GM19238 (cell line): ENCODE measurements around the gene TSEN54.

ENCODE experiments used
- DNase-seq: peaks from one replicate; pipeline ENCODE4 v3.0.0; 2011; ENCODE audit warnings: low spot score; ENCODE audit not compliant: insufficient read length

The TSEN54 gene

DNA sequence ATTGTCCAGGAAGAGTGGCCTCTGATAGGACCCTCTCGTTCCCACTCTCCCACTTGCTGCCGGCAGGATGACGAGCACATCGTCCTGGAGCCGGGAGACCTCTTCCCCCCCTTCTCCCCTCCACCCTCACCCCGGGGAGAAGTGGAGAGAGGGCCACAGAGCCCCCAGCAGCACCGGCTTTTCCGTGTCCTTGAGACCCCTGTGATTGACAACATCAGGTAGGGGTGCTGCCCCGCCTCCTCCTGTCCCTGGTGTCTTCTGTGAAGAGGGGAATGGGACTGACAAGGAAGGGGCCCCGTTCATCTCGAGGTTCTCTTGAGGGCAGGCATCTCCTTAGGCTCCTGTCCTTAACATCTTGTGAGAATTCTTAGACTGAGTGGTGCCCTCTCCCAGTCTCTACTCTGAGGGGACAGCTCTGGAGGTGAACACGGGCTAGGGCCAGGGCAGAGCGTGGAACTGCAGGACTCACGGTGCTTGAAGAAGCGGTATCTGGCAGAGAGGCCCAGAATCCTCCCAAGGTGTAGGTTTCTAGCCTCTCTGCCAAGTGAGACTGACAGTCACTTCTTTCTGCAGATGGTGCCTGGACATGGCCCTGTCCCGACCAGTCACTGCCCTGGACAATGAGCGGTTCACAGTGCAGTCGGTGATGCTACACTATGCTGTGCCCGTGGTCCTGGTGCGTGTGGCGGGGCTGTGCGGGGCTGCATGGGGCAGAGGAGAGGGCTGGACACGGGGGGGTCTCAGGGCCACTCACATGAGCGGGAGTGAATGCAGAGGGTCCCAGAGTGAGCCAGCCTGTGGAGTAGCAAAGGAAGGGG is 27.4 kb upstream of the TSEN54 start:
- DNase-seq = no peak

- no peak for DNase-seq
Measured at GRCh38 chr17:75489511-75489955, 26.8 kb upstream of the TSEN54 start.

DNA sequence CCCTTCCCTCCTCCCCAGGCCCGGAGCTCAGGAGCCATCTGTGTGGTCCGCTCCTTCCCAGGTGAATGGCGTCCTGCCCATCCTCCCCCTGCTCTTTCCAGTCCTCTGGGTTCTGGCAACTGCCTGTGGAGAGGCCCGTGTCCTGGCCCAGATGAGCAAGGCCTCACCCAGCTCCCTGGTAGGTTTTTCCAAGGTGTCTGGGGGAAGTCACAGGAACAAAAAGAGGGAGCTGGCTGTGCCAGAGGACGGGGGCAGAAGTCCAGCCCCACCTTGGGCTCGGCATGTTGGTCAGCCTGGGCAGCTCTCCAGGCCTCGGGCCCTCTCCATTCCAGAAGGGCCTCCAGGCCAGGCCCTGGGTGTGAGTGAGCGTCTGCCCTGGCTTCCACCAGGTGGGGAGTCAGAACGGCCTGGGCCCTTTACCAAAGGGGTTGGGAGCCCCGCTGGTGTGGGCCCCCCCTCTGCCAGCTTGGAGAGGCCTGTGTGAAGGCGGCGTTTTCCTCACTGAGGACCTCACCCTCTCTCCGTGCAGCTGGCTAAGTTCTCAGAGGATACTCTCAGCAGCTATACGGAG is 26.1 kb upstream of the TSEN54 start:
- no peak for DNase-seq

- DNase-seq = no peak
Measured at GRCh38 chr17:75490953-75491649, 25.2 kb upstream of the TSEN54 start.

- DNase-seq = no peak
Measured at GRCh38 chr17:75491680-75492079, 24.6 kb upstream of the TSEN54 start.

DNA sequence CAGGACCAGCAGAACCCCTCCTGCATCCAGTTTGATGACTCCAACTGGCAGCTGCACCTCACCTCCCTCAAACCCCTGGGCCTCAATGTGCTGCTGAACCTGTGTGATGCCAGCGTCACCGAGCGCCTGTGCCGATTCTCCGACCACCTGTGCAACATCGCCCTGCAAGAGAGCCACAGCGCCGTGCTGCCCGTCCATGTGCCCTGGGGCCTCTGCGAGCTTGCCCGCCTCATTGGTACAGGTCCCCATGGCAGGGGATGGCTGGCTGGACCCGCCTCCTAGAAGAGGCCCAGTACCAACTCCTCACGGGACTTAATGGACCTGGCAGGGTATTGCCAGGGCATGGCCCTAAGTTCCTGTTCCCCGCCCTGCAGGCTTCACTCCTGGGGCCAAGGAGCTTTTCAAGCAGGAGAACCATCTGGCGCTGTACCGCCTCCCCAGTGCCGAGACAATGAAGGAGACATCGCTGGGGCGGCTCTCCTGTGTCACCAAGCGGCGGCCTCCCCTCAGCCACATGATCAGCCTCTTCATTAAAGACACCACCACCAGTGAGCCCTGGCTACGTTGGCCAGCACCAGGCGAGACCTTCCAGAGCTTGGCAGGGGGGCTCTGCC is 23.7 kb upstream of the TSEN54 start:
- no peak for DNase-seq

- DNase-seq = no peak
Measured at GRCh38 chr17:75493476-75494129, 22.7 kb upstream of the TSEN54 start.

GRCh38 chr17:75494326-75494877 is 21.9 kb upstream of the TSEN54 start:
- no peak for DNase-seq

GRCh38 chr17:75496005-75496404 is 20.3 kb upstream of the TSEN54 start:
- DNase-seq = no peak

DNA sequence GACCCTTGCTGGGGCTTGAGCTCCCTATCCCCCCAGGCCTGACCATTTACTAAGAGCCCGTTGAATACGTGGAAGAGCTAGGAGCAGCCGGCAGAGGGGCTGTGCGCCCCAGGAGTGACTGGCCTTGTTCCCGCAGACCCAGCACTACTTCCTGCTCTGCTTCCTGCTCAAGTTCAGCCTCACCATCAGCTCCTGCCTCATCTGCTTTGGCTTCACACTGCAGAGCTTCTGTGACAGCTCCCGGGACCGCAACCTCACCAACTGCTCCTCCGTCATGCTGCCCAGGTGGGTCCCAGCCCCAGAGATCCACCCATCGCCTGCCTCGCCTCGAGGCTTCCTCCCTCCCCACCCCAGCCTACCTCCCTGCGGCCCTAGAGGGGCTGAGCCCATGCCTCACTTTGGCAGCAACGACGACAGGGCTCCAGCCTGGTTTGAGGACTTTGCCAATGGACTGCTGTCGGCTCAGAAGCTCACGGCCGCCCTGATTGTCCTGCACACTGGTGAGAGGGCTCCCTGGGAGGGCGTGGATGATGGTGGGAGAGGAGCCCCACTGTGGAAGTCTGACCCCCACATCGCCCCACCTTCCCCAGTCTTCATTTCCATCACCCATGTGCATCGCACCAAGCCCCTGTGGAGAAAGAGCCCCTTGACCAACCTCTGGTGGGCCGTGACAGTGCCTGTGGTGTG is 18.1 kb upstream of the TSEN54 start:
- DNase-seq = no peak

DNA sequence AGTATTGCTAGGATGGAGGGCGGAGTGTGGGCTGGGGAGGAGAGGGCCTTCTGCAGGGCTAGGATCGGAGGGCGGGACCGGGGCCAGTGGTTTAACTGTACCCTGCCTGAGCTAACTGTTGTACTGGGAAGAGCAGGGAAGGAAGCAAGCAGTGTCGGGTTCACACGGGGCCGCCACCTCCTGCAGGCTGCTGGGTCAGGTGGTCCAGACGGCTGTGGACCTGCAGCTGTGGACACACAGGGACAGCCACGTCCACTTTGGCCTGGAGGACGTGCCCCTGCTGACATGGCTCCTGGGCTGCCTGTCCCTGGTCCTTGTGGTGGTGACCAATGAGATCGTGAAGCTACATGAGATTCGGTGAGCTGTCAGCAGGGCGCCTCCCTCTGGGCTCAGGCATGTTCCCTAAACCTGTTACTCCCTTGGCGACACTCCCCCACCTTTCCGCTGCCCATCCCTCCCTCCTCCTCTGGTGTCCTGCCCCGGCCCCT is 17.6 kb upstream of the TSEN54 start:
- no peak for DNase-seq

GRCh38 chr17:75499313-75500022 is 16.9 kb upstream of the TSEN54 start:
- no peak for DNase-seq

- DNase-seq = no peak
Measured at GRCh38 chr17:75500419-75501216, 15.7 kb upstream of the TSEN54 start.

GRCh38 chr17:75501378-75502071 is 14.8 kb upstream of the TSEN54 start:
- no peak for DNase-seq

DNA sequence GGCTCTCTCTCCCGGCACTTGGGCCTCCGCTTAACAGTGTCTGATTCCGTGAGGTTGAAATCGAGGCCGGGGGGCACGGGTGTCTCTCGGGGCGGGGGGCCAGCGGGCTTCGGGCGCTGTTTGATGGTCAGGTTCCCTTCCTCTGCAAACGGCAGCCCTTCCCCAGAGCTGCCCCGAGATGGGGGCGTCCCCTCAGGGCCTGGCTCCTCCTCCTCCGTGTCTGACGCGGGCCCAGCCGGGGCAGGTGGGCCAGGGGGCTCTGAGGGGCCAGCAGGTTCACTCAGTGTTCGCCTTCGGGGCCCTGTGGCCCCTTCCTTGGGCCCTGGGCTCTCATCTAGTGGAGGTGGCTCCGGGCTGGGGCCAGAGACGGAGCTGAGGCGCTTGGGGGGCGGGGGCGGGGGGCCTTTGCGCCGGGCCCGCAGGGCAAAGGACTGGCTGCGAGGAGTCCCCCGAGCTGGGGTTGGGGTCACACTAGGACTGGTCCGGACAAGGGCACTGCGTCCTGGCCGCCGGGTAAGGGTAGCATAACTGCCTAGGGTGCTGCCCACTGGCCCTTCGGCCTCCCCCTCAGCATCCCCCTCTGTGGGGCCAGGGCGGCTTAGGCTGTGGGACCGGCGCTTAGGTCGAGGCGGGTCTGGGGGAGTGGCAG is 14.1 kb upstream of the TSEN54 start:
- DNase-seq = no peak

GRCh38 chr17:75502721-75503329 is 13.5 kb upstream of the TSEN54 start:
- no peak for DNase-seq

GRCh38 chr17:75503337-75503950 is 12.9 kb upstream of the TSEN54 start:
- DNase-seq = no peak
